PC-3 (cell line): ENCODE measurements around the gene KMT2A. TPM values are rescaled to one million over a fixed set of nuclear protein-coding genes. Genes with fewer than 3 reads are reported as not detected.

Source experiments
- ATAC-seq: fragments of 200-7000 bp; cut with Tn5 transposase; 2 replicates; pipeline ENCODE4 v1.9.1; 2020; ENCODE audit warnings: mild to moderate bottlenecking, moderate library complexity
- BruUV-seq: library from RNA; stranded (reverse); fragments of 400-500 nt; replicated peaks from 2 replicates; lab custom pipeline; 2021; lab: Mats Ljungman, UMichigan
- CTCF ChIA-PET: fragments of 300-600 bp; sonication (Branson Sonifier 250); formaldehyde crosslinking; loops from one replicate; lab custom pipeline; 2022; ENCODE audit warnings: antibody characterized with exemption; lab: Charles Lee
- POLR2A ChIA-PET: fragments of 300-600 bp; sonication (Branson Sonifier 250); formaldehyde crosslinking; loops from one replicate; lab custom pipeline; 2022; ENCODE audit warnings: antibody characterized with exemption; ENCODE audit not compliant: unreplicated experiment; lab: Charles Lee
- DNase-seq: peaks from one replicate; pipeline ENCODE4 v3.0.0-alpha.2; 2015
- H2AFZ ChIP-seq: fragments of 300-600 bp; sonication (generic); 2 replicates; pipeline ENCODE4 v1.6.0; 2016; ENCODE audit warnings: antibody characterized with exemption, low read length
- H3F3A ChIP-seq: fragments of 300-600 bp; sonication (generic); one replicate; pipeline ENCODE4 v1.6.0; 2017; ENCODE audit warnings: antibody characterized with exemption, low read length, control low read depth, mild to moderate bottlenecking; ENCODE audit not compliant: unreplicated experiment
- H3K27ac ChIP-seq: fragments of 300-600 bp; sonication (generic); 2 replicates; pipeline ENCODE4 v1.5.1; 2016; ENCODE audit warnings: mild to moderate bottlenecking, low read length
- H3K27me3 ChIP-seq: fragments of 300-600 bp; sonication (generic); 2 replicates; pipeline ENCODE4 v1.6.1; 2016; ENCODE audit warnings: low read length, mixed read lengths
- H3K36me3 ChIP-seq: fragments of 300-600 bp; sonication (generic); 2 replicates; pipeline ENCODE4 v1.6.1; 2016; ENCODE audit warnings: low read depth, mixed run types, low read length, mixed read lengths
- H3K4me1 ChIP-seq: fragments of 300-600 bp; sonication (generic); 2 replicates; pipeline ENCODE4 v1.5.1; 2016; ENCODE audit warnings: low read length; ENCODE audit not compliant: insufficient read depth
- H3K4me2 ChIP-seq: fragments of 300-600 bp; sonication (generic); 2 replicates; pipeline ENCODE4 v1.6.0; 2016; ENCODE audit warnings: low read length
- H3K4me3 ChIP-seq: fragments of 300-600 bp; sonication (generic); 2 replicates; pipeline ENCODE4 v1.5.1; 2016; ENCODE audit warnings: mild to moderate bottlenecking, low read length, mixed read lengths
- H3K79me2 ChIP-seq: fragments of 300-600 bp; sonication (generic); 2 replicates; pipeline ENCODE4 v1.6.1; 2017; ENCODE audit warnings: low read length, mixed read lengths
- H3K9ac ChIP-seq: fragments of 300-600 bp; sonication (generic); 2 replicates; pipeline ENCODE4 v1.6.0; 2016; ENCODE audit warnings: mild to moderate bottlenecking, low read length
- H3K9me2 ChIP-seq: fragments of 300-600 bp; sonication (generic); replicated peaks from 2 replicates; pipeline ENCODE4 v1.6.1; 2016; ENCODE audit warnings: mixed run types, low read length, mixed read lengths
- H3K9me3 ChIP-seq: fragments of 300-600 bp; sonication (generic); 2 replicates; pipeline ENCODE4 v1.6.1; 2016; ENCODE audit warnings: low read length, mixed read lengths
- H4K20me1 ChIP-seq: fragments of 300-600 bp; sonication (generic); 2 replicates; pipeline ENCODE4 v1.6.1; 2016; ENCODE audit warnings: low read length, mixed read lengths
- CTCF ChIP-seq: fragments of 300-600 bp; sonication (generic); conservative IDR thresholded peaks from 2 replicates; pipeline ENCODE4 v1.5.1; 2017; ENCODE audit warnings: antibody characterized with exemption, low read depth, mild to moderate bottlenecking, low read length
- EZH2 ChIP-seq: fragments of 300-600 bp; sonication (generic); IDR thresholded peaks from one replicate; pipeline ENCODE4 v1.6.1; 2017; ENCODE audit warnings: antibody characterized with exemption, mild to moderate bottlenecking, low read length; ENCODE audit not compliant: unreplicated experiment
- EZH2phosphoT487 ChIP-seq: fragments of 300-600 bp; sonication (generic); IDR thresholded peaks from 2 replicates; pipeline ENCODE4 v1.6.1; 2018; ENCODE audit warnings: mild to moderate bottlenecking, antibody characterized with exemption, low read length, borderline replicate concordance
- intact Hi-C: fragments of 100-400 bp; cut with micrococcal nuclease; formaldehyde crosslinking; loops from 2 replicates; pipeline ENCODE4 v1.9.0; 2023
- total RNA-seq: library from RNA; depleted of rRNA; stranded (reverse); fragments of >200 nt; gene quantifications from 2 replicates; pipeline ENCODE4 v1.2.3, GENCODE V29; 2014

Gene KMT2A
- total RNA-seq, 1 experiment from 2014 or later = 35.3 TPM

DNA sequence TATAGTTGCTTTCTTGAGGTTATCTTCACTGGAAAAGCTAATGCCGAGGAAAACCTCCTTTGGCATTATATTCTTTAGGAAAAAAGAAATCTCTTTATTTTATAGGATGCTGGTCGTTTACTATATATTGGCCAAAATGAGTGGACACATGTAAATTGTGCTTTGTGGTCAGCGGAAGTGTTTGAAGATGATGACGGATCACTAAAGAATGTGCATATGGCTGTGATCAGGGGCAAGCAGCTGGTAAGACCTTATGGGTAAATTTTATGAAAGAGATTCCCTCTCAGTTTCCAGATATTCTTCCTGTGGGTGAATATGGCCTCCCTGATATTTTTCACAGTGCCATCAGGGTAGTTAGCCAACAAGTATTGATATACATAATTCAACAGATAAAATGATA is 61.5 kb downstream of the KMT2A start:
- TF ChIP-seq CTCF (no peak), EZH2 (no peak), EZH2phosphoT487 (no peak)
- Histone ChIP-seq H3F3A (no peaks in the 10 kb centered on the region), H3K36me3 (peaks cover 77% of the 10 kb centered on the region), H3K4me3 (no peak overlapping the region), H3K27me3 (no peaks in the 10 kb centered on the region), H3K27ac (no peak overlapping the region), H3K9me2 (no peaks in the 10 kb centered on the region), H2AFZ (no peak overlapping the region), H4K20me1 (no peaks in the 10 kb centered on the region), H3K79me2 (no peaks in the 10 kb centered on the region), H3K4me1 (peaks cover 8% of the 10 kb centered on the region; the same call in 1 of the 2 replicates), H3K9me3 (no peaks in the 10 kb centered on the region), H3K4me2 (no peak overlapping the region), H3K9ac (no peak overlapping the region)
- DNase-seq (peak; percentile 65), ATAC-seq (peak; percentile 57)
- intact Hi-C loops = no loop called here
- ChIA-PET CTCF (no interaction called here), POLR2A (no interaction called here)
- BruUV-seq = no TSS peak

DNA sequence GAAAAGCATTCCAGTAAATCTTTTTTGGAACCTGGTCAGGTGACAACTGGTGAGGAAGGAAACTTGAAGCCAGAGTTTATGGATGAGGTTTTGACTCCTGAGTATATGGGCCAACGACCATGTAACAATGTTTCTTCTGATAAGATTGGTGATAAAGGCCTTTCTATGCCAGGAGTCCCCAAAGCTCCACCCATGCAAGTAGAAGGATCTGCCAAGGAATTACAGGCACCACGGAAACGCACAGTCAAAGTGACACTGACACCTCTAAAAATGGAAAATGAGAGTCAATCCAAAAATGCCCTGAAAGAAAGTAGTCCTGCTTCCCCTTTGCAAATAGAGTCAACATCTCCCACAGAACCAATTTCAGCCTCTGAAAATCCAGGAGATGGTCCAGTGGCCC is 66.9 kb downstream of the KMT2A start:
- Histone ChIP-seq H2AFZ (no peak overlapping the region), H3K4me1 (no peaks in the 10 kb centered on the region), H3F3A (no peaks in the 10 kb centered on the region), H3K27me3 (no peaks in the 10 kb centered on the region), H3K9ac (no peak overlapping the region), H3K36me3 (peaks cover 82% of the 10 kb centered on the region), H3K4me2 (no peak overlapping the region), H3K4me3 (no peak overlapping the region), H3K79me2 (no peaks in the 10 kb centered on the region), H3K27ac (no peak overlapping the region), H4K20me1 (no peaks in the 10 kb centered on the region), H3K9me2 (no peaks in the 10 kb centered on the region), H3K9me3 (no peaks in the 10 kb centered on the region)
- CTCF ChIA-PET = no interaction called here
- intact Hi-C loops = no loop called here
- DNase-seq (no peak), ATAC-seq (no peak)
- BruUV-seq = no TSS peak
- TF ChIP-seq CTCF = no peak
- no peak for TF ChIP-seq EZH2
- TF ChIP-seq EZH2phosphoT487 = no peak
- POLR2A ChIA-PET = no interaction called here

GRCh38 chr11:118511601-118512000 is 75.3 kb downstream of the KMT2A start:
- Histone ChIP-seq H3K4me2 (no peak overlapping the region), H3K4me3 (no peak overlapping the region), H3K9ac (no peak overlapping the region), H3K9me3 (no peaks in the 10 kb centered on the region), H3K27ac (no peak overlapping the region), H4K20me1 (no peaks in the 10 kb centered on the region), H3F3A (no peaks in the 10 kb centered on the region), H3K9me2 (no peaks in the 10 kb centered on the region), H3K27me3 (no peaks in the 10 kb centered on the region), H2AFZ (no peak overlapping the region), H3K4me1 (no peaks in the 10 kb centered on the region), H3K36me3 (peaks cover 73% of the 10 kb centered on the region), H3K79me2 (no peaks in the 10 kb centered on the region)
- POLR2A ChIA-PET = no interaction called here
- TF ChIP-seq CTCF (no peak), EZH2phosphoT487 (no peak), EZH2 (no peak)
- no peak for ATAC-seq
- intact Hi-C loops = no loop called here
- CTCF ChIA-PET = interaction anchor here (0.7 kb wide), 1 partner anchor 124 kb away, joined by 3 read pairs; no protein-coding TSS in a partner anchor
- no TSS peak for BruUV-seq
- no peak for DNase-seq
